Naive thymus-derived CD8-positive, alpha-beta T cell (primary cell): ENCODE measurements around the gene EHMT1. TPM values are rescaled to one million over a fixed set of nuclear protein-coding genes. Genes with fewer than 3 reads are reported as not detected.

ENCODE experiments used
- ATAC-seq, 2 donors: fragments of 150-1000 bp; cut with Tn5 transposase in 1 of 2; sonication (Bioruptor Pico), chemical (Tn5 transposase) in 1 of 2; 1 replicate in 1 of 2; 2 replicates in 1 of 2; pipeline ENCODE4 v1.10.0; 2021; ENCODE audit warnings: mild to moderate bottlenecking in 2 of 2, moderate library complexity in 2 of 2
- POLR2A ChIA-PET: fragments of 350-600 bp; sonication (Branson Sonifier 250); formaldehyde crosslinking; loops from one replicate; lab custom pipeline; 2021; ENCODE audit warnings: antibody characterized with exemption; lab: Charles Lee
- DNase-seq, 10 donors: peaks; one replicate each; pipeline versions ENCODE4 v3.0.0 to v3.0.0-alpha.2; 2020 to 2022
- H3K27ac Mint-ChIP-seq, 10 donors: one replicate each; pipeline ENCODE4 v1.8.0; 2020 to 2022; ENCODE audit warnings: mild to moderate bottlenecking in 10 of 10, mixed read lengths in 10 of 10, moderate library complexity in 4 of 10, inconsistent platforms in 1 of 10
- H3K27me3 Mint-ChIP-seq, 5 donors: one replicate each; pipeline ENCODE4 v1.8.0; 2021 to 2022; ENCODE audit warnings: mixed read lengths in 5 of 5
- H3K36me3 Mint-ChIP-seq, 3 donors: one replicate each; pipeline ENCODE4 v1.8.0; 2020 to 2022; ENCODE audit warnings: mixed read lengths in 3 of 3, mild to moderate bottlenecking in 2 of 3, inconsistent platforms in 1 of 3
- H3K4me1 Mint-ChIP-seq, 4 donors: one replicate each; pipeline ENCODE4 v1.8.0; 2021 to 2022; ENCODE audit warnings: mixed read lengths in 4 of 4
- H3K4me3 Mint-ChIP-seq, 10 donors: one replicate each; pipeline ENCODE4 v1.8.0; 2020 to 2022; ENCODE audit warnings: mild to moderate bottlenecking in 10 of 10, mixed read lengths in 10 of 10, moderate library complexity in 6 of 10, inconsistent platforms in 1 of 10
- H3K9me3 Mint-ChIP-seq, 9 donors: one replicate each; pipeline ENCODE4 v1.8.0; 2020 to 2022; ENCODE audit warnings: mixed read lengths in 9 of 9, mild to moderate bottlenecking in 3 of 9, inconsistent platforms in 1 of 9, moderate library complexity in 1 of 9
- polyA plus RNA-seq, 3 donors: library from polyadenylated mRNA; unstranded; fragments of 300-500 nt; fragmentation: Illumina TruSeq; gene quantifications; one replicate each; pipeline ENCODE4 v1.2.3, GENCODE V29; 2021
- total RNA-seq, 8 experiments: library from RNA in 2 of 8; stranded (reverse) in 2 of 8; gene quantifications; one replicate each; pipeline ENCODE4 v1.2.3 and lab custom pipeline; 2021 to 2026

EHMT1 gene
- total and polyA plus RNA-seq, 5 experiments from 2014 or later: 20.9 to 113 (median 34.4) TPM

GRCh38 chr9:137832830-137833590 lies 214.2 kb downstream of the EHMT1 start:
- Mint-ChIP-seq H3K36me3 (peaks cover 5 to 53% (median 15%) of the 10 kb centered on the region in 3 donors), H3K4me3 (no peak overlapping the region), H3K27me3 (no peaks in the 10 kb centered on the region), H3K4me1 (peaks cover 0 to 5% (median 1%) of the 10 kb centered on the region in 4 donors), H3K9me3 (no peaks in the 10 kb centered on the region), H3K27ac (peak overlapping the region in 2 of 10 donors; percentile 80 to 84)
- DNase-seq (no peak), ATAC-seq (no peak)
- POLR2A ChIA-PET: no interaction called here

GRCh38 chr9:137833721-137834613 lies 215.2 kb downstream of the EHMT1 start:
- no peak overlapping the region for H3K4me3 Mint-ChIP-seq
- POLR2A ChIA-PET: no interaction called here

GRCh38 chr9:137834846-137835546 lies 216.2 kb downstream of the EHMT1 start:
- Mint-ChIP-seq H3K36me3 (peaks cover 0 to 44% (median 15%) of the 10 kb centered on the region in 3 donors), H3K27me3 (no peaks in the 10 kb centered on the region), H3K27ac (no peak overlapping the region), H3K4me1 (peaks cover 0 to 2% (median 0%) of the 10 kb centered on the region in 4 donors), H3K4me3 (no peak overlapping the region), H3K9me3 (no peaks in the 10 kb centered on the region)
- ATAC-seq (no peak), DNase-seq (no peak)
- POLR2A ChIA-PET: no interaction called here

More at GRCh38 chr9:137833721-137834613, 215.2 kb downstream of the EHMT1 start:
- Mint-ChIP-seq H3K27me3 (no peaks in the 10 kb centered on the region), H3K36me3 (peaks cover 5 to 52% (median 15%) of the 10 kb centered on the region in 3 donors), H3K4me1 (peaks cover 0 to 5% (median 1%) of the 10 kb centered on the region in 4 donors), H3K27ac (no peak overlapping the region), H3K9me3 (no peaks in the 10 kb centered on the region)
- ATAC-seq: no peak
- no peak for DNase-seq

- Mint-ChIP-seq H3K9me3 (peaks cover 0 to 2% (median 0%) of the 10 kb centered on the region in 9 donors), H3K4me1 (peaks cover 0 to 2% (median 0%) of the 10 kb centered on the region in 4 donors), H3K27ac (no peak overlapping the region), H3K4me3 (no peak overlapping the region), H3K36me3 (peaks cover 0 to 35% (median 11%) of the 10 kb centered on the region in 3 donors), H3K27me3 (no peaks in the 10 kb centered on the region)
- no peak for DNase-seq
- ATAC-seq: no peak
- POLR2A ChIA-PET: no interaction called here
Observed at GRCh38 chr9:137836151-137836830, 217.5 kb downstream of the EHMT1 start.

GRCh38 chr9:137836831-137837241 lies 218.0 kb downstream of the EHMT1 start:
- Mint-ChIP-seq H3K9me3 (peaks cover 0 to 2% (median 0%) of the 10 kb centered on the region in 9 donors), H3K4me1 (no peaks in the 10 kb centered on the region), H3K4me3 (no peak overlapping the region), H3K36me3 (peaks cover 0 to 31% (median 9%) of the 10 kb centered on the region in 3 donors), H3K27ac (no peak overlapping the region), H3K27me3 (no peaks in the 10 kb centered on the region)
- POLR2A ChIA-PET: no interaction called here
- ATAC-seq (no peak), DNase-seq (no peak)

GRCh38 chr9:137837345-137838278 lies 218.8 kb downstream of the EHMT1 start:
- Mint-ChIP-seq H3K9me3 (peaks cover 0 to 2% (median 0%) of the 10 kb centered on the region in 9 donors), H3K27me3 (no peaks in the 10 kb centered on the region), H3K27ac (no peak overlapping the region), H3K4me1 (no peaks in the 10 kb centered on the region), H3K36me3 (peaks cover 0 to 25% (median 9%) of the 10 kb centered on the region in 3 donors), H3K4me3 (no peak overlapping the region)
- ATAC-seq (no peak), DNase-seq (no peak)
- POLR2A ChIA-PET: no interaction called here

GRCh38 chr9:137838576-137838975 lies 219.8 kb downstream of the EHMT1 start:
- no peaks in the 10 kb centered on the region for H3K27me3 Mint-ChIP-seq
- ATAC-seq: no peak
- no peak for DNase-seq
- peaks cover 0 to 2% (median 0%) of the 10 kb centered on the region in 9 donors for H3K9me3 Mint-ChIP-seq
- H3K4me3 Mint-ChIP-seq: no peak overlapping the region
- H3K36me3 Mint-ChIP-seq: peaks cover 0 to 18% (median 9%) of the 10 kb centered on the region in 3 donors
- no peaks in the 10 kb centered on the region for H3K4me1 Mint-ChIP-seq
- peak overlapping the region in 1 of 10 donors; percentile 47 for H3K27ac Mint-ChIP-seq
- POLR2A ChIA-PET: no interaction called here

GRCh38 chr9:137843355-137843754 lies 224.6 kb downstream of the EHMT1 start:
- H3K9me3 Mint-ChIP-seq: peaks cover 0 to 4% (median 0%) of the 10 kb centered on the region in 9 donors
- ATAC-seq (no peak), DNase-seq (no peak)
- H3K4me3 Mint-ChIP-seq: no peak overlapping the region
- H3K36me3 Mint-ChIP-seq: no peaks in the 10 kb centered on the region
- no peaks in the 10 kb centered on the region for H3K4me1 Mint-ChIP-seq
- POLR2A ChIA-PET: no interaction called here
- no peak overlapping the region for H3K27ac Mint-ChIP-seq
- H3K27me3 Mint-ChIP-seq: no peaks in the 10 kb centered on the region

- no peak for ATAC-seq
- peaks cover 11 to 40% (median 27%) of the 10 kb centered on the region in 9 donors for H3K9me3 Mint-ChIP-seq
- peaks cover 0 to 8% (median 0%) of the 10 kb centered on the region in 5 donors for H3K27me3 Mint-ChIP-seq
- H3K4me3 Mint-ChIP-seq: no peak overlapping the region
- DNase-seq: no peak
- H3K36me3 Mint-ChIP-seq: peaks cover 8 to 20% (median 14%) of the 10 kb centered on the region in 3 donors
- POLR2A ChIA-PET: no interaction called here
- H3K4me1 Mint-ChIP-seq: no peaks in the 10 kb centered on the region
- no peak overlapping the region for H3K27ac Mint-ChIP-seq
Observed at GRCh38 chr9:137851516-137852267, 232.9 kb downstream of the EHMT1 start.

- DNase-seq (no peak), ATAC-seq (no peak)
- Mint-ChIP-seq H3K4me3 (no peak overlapping the region), H3K9me3 (peaks cover 11 to 48% (median 30%) of the 10 kb centered on the region in 9 donors), H3K4me1 (no peaks in the 10 kb centered on the region), H3K27ac (no peak overlapping the region), H3K27me3 (peaks cover 0 to 8% (median 0%) of the 10 kb centered on the region in 5 donors), H3K36me3 (peaks cover 8 to 20% (median 14%) of the 10 kb centered on the region in 3 donors)
- POLR2A ChIA-PET: no interaction called here
Observed at GRCh38 chr9:137853392-137853995, 234.7 kb downstream of the EHMT1 start.
